ENCODE measurements around the gene KRT36. TPM values are rescaled to one million over a fixed set of nuclear protein-coding genes. Genes with fewer than 3 reads are reported as not detected.

The KRT36 gene
- total and polyA plus RNA-seq, 9 donors: 0.50 TPM; not detected in 8

DNA sequence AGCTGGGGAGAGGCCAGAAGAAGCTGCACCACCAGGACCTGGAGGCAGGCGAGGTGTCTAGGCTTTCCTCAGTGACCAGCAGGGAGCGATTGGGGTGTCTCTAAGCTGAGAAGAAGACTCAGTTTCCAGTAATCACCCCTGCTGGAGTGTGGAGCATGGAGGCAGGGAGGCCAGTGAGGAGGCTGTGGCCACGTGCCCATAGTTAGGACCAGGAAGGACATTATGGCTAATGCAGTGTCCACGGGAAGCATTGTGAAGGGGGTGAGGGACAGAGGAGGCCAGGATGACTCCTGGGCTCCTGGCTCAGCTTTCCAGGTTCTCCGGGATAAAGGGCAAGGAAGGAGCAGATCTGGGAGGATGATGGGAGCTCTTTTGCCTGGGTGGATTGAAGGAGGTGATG, 10.0 kb upstream of the KRT36 start:
- Histone ChIP-seq H3K4me3 (no peak overlapping the region), H3K36me3 (no peaks in the 10 kb centered on the region), H3K27ac (no peak overlapping the region), H3K4me1 (ENCODE audit: insufficient read depth) (peaks cover 3% of the 10 kb centered on the region), H3K27me3 (no peaks in the 10 kb centered on the region), H3K9me3 (no peaks in the 10 kb centered on the region)
- TF ChIP-seq CTCF (IDR thresholded peaks at IDR 0.05): no peak
- TF ChIP-seq POLR2A (IDR thresholded peaks at IDR 0.05): no peak
- TF ChIP-seq EP300 (IDR thresholded peaks at IDR 0.05): no peak
- 89 to 95% (median 92%) methylated on average over 5 of the region's 5 CpGs for WGBS, 3 donors
- DNase-seq: no peak
- intact Hi-C loops (cut with DNase I): no loop called here

GRCh38 chr17:41498276-41498675, 8.6 kb upstream of the KRT36 start:
- no peak overlapping the region for H3K4me3 ChIP-seq
- no peaks in the 10 kb centered on the region for H3K9me3 ChIP-seq
- TF ChIP-seq EP300 (IDR thresholded peaks at IDR 0.05) (no peak), CTCF (IDR thresholded peaks at IDR 0.05) (no peak), POLR2A (IDR thresholded peaks at IDR 0.05) (no peak)
- intact Hi-C loops (cut with DNase I): no loop called here
- DNase-seq: no peak
- no peaks in the 10 kb centered on the region for H3K27me3 ChIP-seq
- H3K4me1 ChIP-seq (ENCODE audit: insufficient read depth): peaks cover 3% of the 10 kb centered on the region
- no peak overlapping the region for H3K27ac ChIP-seq
- H3K36me3 ChIP-seq: no peaks in the 10 kb centered on the region
- WGBS, 3 donors: 75 to 78% (median 76%) methylated on average over 6 of the region's 6 CpGs

DNA sequence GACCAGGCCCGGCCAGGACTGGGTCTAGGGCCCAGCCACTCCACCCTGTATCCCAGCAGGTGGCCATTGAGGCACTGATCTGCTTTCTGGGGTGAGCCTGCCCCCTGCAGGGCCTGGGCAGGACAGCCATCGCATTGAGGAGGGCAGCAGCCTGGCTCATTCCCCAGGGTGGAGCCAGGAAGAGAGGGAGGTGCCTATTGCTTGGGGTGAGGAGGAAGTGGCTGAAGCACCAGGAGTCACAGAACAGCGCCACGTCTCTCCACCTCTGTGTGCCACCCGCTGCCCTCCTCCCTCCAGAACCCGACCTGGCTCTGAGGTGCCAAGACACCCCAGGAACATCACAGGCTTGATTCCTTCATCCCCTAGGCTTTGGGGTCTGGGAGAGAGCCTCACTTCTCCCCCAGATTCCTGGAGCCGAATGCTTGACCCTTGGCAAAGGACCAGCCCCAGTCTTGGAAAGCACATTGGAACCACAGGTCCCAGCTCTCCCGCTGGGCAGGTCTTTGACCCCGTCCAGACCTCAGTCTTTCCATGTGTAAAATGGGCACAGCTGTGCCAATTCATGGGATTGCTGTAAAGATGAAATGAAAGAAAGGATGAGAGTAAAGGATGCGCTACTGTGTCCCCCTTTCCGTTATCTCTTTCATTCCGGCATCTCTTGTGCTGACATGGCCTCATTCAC, 7.2 kb upstream of the KRT36 start:
- intact Hi-C loops (cut with DNase I): no loop called here
- peak in 3 of 5 donors; percentile 45 to 76 (median 63) for DNase-seq
- WGBS, 3 donors: 58 to 76% (median 69%) methylated on average over 10 to 12 of the region's 12 CpGs
- no peaks in the 10 kb centered on the region for H3K36me3 ChIP-seq
- no peaks in the 10 kb centered on the region for H3K27me3 ChIP-seq
- H3K9me3 ChIP-seq: no peaks in the 10 kb centered on the region
- no peak overlapping the region for H3K4me3 ChIP-seq
- no peak overlapping the region for H3K27ac ChIP-seq
- peaks cover 11% of the 10 kb centered on the region for H3K4me1 ChIP-seq (ENCODE audit: insufficient read depth)
- TF ChIP-seq POLR2A (IDR thresholded peaks at IDR 0.05) (no peak), CTCF (IDR thresholded peaks at IDR 0.05) (no peak), EP300 (IDR thresholded peaks at IDR 0.05) (no peak)

- H3K4me1 ChIP-seq (ENCODE audit: insufficient read depth): peaks cover 11% of the 10 kb centered on the region
These were observed 4.8 kb upstream of the KRT36 start for GRCh38 chr17:41494524-41494923.

More at GRCh38 chr17:41494524-41494923, 4.8 kb upstream of the KRT36 start:
- Histone ChIP-seq H3K27me3 (no peaks in the 10 kb centered on the region), H3K4me3 (no peak overlapping the region), H3K27ac (no peak overlapping the region), H3K36me3 (no peaks in the 10 kb centered on the region), H3K9me3 (no peaks in the 10 kb centered on the region)
- 66 to 74% (median 73%) methylated on average over 2 of the region's 2 CpGs for WGBS, 3 donors
- no peak for DNase-seq
- intact Hi-C loops (cut with DNase I): no loop called here
- TF ChIP-seq POLR2A (IDR thresholded peaks at IDR 0.05) (no peak), CTCF (IDR thresholded peaks at IDR 0.05) (no peak), EP300 (IDR thresholded peaks at IDR 0.05) (no peak)
